AG10803 (cell line): ENCODE measurements around the gene COX6B1.

ENCODE experiments used
- DNase-seq: peaks from one replicate; pipeline ENCODE4 v3.0.0; 2010; ENCODE audit warnings: low read depth
- H3K4me3 ChIP-seq: 2 replicates; pipeline ENCODE4 v1.5.1; 2011; ENCODE audit warnings: mild to moderate bottlenecking, low read length, control low read depth
- TF ChIP-seq, protein P1 (sequence below): conservative IDR thresholded peaks from 2 replicates; pipeline ENCODE4 v1.5.1; 2011; ENCODE audit warnings: mild to moderate bottlenecking, low read length, control low read depth, inconsistent platforms

COX6B1 gene

DNA sequence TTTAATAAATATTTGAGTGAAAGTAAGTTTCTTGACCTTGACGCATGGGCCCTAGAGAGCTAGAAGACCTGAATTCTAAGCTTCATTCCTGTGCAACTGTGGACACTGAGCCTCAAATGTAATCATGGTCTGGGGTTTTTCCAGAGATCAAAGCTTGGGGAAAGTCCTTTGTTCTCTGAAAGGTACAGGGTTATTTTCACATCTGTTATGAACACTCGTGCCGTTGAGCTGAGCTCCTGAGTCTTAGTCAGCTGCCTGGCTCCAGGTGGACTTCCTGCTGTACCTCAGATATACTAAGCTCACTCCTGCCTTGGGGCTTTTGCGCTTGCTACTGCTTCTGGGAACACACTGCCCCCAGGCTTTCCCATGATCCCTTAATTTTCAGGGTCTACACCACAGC, 48.7 kb downstream of the COX6B1 start:
- TF ChIP-seq, protein P1, sequence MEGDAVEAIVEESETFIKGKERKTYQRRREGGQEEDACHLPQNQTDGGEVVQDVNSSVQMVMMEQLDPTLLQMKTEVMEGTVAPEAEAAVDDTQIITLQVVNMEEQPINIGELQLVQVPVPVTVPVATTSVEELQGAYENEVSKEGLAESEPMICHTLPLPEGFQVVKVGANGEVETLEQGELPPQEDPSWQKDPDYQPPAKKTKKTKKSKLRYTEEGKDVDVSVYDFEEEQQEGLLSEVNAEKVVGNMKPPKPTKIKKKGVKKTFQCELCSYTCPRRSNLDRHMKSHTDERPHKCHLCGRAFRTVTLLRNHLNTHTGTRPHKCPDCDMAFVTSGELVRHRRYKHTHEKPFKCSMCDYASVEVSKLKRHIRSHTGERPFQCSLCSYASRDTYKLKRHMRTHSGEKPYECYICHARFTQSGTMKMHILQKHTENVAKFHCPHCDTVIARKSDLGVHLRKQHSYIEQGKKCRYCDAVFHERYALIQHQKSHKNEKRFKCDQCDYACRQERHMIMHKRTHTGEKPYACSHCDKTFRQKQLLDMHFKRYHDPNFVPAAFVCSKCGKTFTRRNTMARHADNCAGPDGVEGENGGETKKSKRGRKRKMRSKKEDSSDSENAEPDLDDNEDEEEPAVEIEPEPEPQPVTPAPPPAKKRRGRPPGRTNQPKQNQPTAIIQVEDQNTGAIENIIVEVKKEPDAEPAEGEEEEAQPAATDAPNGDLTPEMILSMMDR = no peak
- H3K4me3 ChIP-seq = no peak overlapping the region
- no peak for DNase-seq

DNA sequence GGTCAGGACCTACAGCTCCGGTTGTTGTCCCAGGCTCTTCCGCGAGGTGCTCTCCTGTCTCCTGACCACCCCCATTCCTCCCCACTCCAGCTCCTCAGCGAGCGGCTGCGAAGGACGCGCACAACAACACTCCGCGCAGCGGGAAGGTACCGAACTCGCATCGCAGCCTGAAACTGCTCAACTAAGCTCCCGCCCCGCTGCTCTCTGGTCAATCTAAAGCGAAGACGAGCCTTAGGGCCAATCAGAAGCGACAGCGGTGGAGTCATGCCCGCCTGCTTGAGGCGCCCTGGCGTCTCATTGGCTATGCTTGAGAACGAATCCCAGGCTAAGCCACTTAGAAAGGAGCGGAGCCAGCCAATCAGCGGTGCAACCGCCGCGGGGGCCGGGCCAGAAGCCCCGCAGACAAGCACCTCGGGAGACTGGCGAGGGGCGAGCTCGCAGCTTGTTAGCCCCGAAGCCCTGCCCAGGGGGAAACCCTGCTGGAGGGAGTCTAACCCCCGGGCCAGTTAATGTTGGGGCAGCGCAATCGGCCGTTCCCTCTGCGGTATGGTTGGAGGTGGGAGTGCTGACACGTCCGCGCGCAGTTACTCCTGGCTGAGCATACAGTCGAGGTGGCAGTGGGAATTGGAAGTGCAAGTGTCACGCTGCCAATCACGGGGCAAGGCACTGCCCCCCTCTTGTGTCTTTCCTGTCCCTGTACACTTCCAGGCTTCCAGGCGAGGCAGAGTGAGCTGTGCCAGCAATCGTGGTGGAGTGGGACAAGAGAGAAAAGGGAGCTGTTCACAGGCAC, 54.3 kb downstream of the COX6B1 start:
- peak; percentile 98 for DNase-seq
- H3K4me3 ChIP-seq = peak overlapping the region; percentile 73
- TF ChIP-seq, protein P1 = no peak

- TF ChIP-seq, protein P1 = no peak
- no peak overlapping the region for H3K4me3 ChIP-seq
- no peak for DNase-seq
Measured at GRCh38 chr19:35703343-35703742, 55.2 kb downstream of the COX6B1 start.

DNA sequence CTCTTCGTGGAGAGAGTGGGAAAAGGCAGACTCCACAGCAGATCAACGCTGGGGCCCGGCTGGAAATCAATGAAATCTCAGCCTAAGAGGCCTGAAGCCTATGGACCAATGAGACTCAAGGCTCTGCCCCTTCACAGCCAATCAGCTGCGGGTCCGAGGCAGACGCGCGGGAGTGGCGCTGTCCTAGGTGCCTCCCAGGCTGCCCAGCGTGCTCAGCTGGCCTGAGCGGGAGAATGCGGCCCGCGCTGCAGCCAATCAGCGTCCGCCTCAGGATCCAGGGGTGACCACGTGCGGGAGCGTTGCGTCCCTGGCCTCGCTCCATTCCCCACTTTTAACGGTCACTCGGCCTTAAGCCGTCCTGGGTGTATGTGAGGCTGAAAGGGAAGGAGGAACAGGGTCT, 56.1 kb downstream of the COX6B1 start, which contains the start of gene ZBTB32:
ZBTB32 (plus strand) TSS at position 341 of the 400 bp plus-strand sequence. CDS start 10,069 bp downstream, outside the sequence.
- no peak within 1 kb of the TSS for H3K4me3 ChIP-seq
- TF ChIP-seq, protein P1 = no peak
- DNase-seq = peak; percentile 51
